Stimulated activated CD8-positive, alpha-beta memory T cell treated with anti-CD3 and anti-CD28 coated beads, Interleukin-4, amount 100 ng/mL, for 1 hour (primary cell): Measurements from ENCODE around the gene NFS1.
"Not testable (repeated sequence)": the region's sequence is repeated elsewhere in the genome, so short reads cannot be mapped to it uniquely, and the experiment has no call there.

Experiments used
- DNase-seq, 2 donors: peaks; one replicate each; pipeline ENCODE4 v3.0.0-alpha.2; 2020; ENCODE audit warnings: low read depth in 2 of 2, low spot score in 1 of 2

The NFS1 gene

DNA sequence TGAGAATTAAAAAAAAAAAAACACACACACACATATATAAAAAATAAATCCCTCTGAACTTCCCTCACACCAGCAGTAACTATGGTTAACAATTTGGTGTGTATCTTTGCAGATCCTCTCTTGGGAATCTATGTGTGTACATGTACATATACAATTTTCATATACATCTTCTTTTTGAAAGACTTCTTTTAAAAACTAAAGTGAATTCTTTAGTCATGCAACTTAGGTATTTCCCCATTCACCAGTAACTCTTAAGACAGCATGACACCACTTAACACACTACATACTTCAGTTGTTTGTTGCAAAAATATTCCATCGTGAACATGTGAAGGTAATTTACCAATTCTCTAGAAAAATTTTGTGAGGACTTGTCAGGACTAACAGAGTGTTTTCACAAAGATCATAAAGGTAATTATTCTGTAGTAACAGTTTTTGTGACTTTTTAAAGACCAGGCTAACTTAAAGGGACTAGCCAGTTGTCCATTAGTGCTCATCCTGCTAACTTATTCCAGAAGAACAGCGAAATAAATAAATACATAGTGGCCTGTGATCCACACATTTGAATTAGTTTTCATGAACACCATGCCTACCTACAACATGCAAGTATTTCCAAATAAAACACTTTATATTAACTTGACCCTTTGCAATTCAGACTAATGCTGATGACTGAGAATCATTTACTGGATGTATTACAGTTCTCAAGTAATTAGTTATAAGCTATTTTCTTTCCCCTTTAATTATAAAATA is 30.9 kb upstream of the NFS1 start:
- no peak for DNase-seq

DNA sequence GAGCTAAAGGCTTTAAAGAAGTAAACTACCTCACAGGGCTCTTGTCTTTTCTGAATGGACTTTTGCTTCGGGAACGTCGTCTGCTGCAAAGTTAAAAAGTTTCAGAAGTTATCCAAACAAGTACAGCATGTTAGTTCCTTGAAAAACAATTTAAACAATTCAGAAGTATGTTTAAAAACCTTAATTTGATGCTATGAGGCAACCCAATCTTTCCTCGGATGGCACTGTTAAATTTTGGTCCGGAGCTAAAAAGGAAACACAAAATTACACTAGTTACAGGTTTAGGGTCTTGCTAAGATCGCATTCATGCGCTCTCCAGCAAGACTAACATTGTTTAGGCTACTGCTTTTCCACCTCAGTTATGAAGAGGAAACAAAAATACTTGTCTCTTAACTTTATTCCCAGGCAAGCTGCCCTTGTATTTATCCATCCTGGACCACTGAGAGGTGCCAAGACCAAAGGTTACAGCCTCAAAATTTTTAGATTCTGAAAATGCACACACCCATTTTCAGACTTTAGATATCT is 30.2 kb upstream of the NFS1 start:
- DNase-seq: no peak

DNA sequence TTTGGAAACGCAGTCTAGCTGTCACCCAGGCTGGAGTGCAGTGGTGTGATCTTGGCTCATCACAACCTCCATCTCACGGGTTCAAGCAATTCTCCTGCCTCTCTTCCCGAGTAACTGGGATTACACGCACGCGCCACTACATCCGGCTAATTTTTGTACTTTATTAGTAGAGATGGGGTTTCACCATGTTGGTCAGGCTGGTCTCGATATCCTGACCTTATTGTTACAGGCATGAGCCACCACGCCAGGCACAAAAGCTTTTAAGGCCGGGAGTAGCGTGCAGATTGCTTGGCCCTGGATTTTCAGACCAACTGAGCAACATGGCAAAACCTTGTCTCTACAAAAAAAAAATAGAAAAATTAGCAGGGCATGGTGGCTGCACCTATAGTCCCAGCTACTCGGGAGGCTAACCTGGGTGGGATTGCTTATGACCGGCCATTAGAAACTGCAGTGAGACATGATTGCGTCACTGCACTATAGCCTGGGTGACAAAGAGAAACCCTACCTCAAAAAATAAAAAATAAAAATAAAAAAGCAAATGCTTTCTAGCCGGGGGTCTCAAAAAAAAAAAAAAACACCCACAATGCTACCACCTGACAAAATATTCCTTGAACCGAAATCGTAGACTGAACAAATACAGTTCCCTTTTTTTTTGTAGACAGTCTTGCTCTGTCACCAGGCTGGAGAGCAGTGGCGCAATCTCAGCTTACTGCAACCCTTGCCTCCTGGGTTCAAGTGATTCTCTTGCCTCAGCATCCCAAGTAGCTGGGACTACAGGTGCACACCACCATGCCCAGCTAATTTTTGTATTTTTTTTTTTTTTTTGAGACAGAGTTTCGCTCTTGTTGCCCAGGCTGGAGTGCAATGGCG is 27.9 kb upstream of the NFS1 start:
- DNase-seq: no peak

DNA sequence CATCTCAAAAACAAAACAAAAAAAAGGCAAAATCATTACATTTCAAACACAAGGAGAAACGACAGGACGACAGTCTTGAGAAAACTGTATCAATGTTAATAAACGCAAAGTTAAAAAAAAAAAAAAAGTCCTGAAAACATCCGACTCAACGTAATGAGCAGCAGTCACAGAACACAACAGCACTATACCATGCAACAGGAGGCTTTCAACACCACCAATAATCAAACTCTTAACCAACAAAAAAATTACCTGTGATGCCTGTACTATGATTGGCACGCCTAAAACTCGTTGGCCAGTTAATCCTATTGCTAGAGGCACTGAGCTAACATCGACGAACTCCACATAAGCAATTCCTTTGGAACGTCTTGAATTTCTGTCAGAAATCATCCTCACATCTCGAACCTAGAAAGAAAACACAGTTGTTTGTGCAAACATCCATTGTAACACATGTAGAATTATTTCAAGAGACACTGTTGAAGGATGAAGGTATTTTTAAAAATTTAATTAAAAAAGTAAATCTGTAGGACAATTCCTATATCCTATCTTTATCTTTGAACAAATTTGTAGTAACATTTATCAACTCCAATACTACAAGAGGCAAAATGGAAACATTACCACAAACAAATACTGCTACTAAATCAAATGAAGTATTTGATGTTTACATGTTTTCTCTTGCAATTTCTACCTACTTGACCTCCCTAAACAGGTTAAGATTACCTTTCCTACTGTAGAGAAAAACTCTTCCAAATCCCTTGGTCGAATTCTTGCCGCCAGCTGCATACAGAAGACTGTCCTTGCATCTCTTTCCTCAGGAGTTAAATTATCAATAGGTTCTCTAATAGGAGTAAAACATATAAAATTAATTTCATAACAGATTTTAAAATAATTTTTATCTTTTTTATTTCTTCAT is 25.4 kb upstream of the NFS1 start:
- DNase-seq: no peak

DNA sequence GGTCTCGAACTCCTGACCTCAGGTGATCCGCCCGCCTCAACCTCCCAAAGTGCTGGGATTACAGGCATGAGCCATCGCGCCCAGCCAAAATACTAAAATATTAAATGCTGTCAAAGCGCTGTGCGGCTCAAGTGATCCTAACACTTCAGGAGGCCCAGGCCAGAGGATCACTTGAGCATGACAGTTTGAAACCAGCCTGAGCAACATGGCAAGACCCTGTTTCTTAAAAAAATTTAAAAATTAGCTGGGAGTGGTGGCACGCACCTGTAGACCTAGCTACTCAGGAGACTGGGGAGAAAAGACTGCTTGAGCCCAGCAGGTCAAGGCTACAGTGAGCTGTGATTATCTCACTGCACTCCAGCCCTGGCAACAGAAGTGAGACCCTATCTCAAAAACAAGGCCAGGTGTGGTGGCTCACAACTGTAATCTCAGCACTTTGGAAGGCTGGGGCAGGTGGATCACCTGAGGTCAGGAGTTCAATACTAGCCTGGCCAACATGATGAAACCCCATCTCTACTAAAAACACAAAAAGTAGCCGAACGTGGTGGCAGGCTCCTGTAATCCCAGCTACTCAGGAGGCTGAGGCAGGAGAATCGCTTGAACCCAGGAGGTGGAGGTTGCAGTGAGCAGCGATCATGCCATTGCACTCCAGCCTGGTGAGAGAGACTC is 24.6 kb upstream of the NFS1 start:
- not testable (repeated sequence) for DNase-seq

DNA sequence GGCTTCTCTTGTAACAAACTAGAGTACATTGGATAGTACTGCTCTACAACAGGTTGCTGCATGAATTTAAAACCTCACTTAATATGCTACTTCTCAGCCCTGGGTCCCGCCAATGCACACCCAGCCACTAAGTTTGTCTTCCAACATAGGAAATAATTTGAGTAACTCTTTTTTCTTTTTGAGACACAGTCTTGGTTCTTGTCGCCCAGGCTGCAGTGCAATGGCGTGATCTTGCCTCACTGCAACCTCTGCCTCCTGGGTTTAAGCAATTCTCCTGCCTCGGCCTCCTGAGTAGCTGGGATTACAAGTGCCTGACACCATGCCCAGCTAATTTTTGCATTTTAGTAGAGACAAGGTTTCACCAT is 24.1 kb upstream of the NFS1 start:
- not testable (repeated sequence) for DNase-seq

DNA sequence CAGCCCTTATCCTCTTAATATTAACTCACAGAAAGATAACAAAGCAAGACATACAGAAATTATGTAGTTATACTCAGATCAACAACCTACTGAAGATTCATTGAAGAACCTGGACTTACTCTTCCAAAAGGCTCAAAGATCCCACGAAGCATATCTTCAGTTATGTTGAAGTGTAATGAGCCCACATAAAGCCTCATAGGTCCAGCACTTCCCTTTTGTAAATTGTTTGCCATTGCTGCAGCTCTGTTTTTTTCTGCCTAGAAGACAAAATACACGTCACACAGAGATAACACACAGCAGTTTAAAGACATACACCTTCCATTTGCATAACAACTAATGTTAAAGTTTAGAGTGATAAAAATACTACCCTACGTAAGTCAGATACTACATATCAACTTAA is 22.5 kb upstream of the NFS1 start:
- DNase-seq: no peak

DNA sequence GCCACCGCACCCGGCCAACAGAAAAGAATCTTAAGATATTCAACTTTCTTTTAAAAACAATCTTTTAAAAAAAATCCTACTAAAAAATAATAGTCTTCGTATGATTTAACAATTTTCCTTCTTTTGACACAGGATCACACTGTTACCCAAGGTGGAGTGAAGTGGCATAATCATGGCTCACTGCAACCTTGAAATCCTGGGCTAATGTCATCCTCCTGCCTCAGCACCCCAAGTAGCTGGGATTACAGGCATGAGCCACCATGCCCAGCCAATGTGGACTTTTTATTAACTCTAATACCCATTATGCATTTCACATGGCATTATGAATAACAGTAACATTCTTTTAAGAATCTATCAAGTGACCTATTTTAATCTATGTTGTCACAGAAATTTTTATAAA is 22.1 kb upstream of the NFS1 start:
- no peak for DNase-seq

DNA sequence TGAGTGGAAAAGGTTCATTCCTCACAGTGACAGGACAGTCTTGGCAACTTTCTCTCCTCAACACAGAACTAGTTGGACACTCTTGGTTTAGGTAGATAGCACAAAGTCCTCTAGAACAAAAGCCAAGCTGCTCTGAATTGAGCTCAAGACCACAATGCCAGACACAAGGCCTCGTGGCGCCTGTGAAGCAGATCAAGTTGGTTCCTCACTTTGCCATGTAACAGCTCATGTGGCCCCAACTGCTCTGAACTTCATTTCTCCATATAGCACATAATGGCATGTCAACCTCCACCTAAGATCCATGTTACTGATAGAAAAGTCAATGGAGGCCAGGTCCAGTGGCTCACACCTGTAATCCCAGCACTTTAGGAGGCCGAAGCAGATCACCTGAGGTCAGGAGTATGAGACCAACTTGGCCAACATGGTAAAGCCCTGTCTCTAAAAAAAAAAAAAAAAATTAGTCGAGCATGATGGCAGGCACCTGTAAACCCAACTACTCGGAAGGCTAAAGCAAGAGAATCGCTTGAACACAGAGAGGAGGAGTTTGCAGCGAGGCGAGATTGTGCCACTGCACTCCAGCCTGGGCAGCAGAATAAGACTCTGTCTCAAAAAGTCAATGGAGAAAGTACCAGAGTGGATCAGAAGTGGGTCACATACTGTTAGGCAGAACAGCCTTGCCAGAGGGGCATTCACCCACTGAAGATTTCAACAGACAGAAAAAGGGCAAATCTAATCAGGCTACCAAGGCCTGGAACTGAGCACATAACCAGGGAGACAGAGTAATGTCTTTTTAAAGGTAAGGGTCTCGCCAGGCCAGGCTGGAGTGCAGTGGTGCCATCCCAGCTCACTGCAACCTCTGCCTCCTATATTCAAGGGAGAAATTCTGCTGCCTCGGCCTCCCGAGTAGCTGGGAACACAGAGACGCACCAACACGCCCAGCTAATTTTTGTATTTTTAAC is 21.3 kb upstream of the NFS1 start:
- DNase-seq: no peak

DNA sequence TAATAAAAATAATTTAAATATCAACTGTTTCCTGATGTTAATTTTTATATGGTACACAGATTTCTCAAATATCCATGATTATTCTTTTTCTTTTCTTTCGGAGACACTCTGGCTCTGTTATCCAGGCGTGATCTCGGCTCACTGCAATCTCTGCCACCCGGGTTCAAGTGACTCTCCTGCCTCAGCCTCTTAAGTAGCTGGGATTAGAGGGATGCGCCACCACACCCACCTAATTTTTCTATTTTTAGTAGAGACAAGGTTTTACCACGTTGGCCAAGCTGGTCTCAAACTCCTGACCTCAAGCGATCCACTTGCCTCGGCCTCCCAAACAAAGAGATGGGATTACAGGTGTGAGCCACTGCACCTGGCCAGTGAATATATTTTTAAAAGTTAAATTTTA is 20.6 kb upstream of the NFS1 start:
- no peak for DNase-seq

DNA sequence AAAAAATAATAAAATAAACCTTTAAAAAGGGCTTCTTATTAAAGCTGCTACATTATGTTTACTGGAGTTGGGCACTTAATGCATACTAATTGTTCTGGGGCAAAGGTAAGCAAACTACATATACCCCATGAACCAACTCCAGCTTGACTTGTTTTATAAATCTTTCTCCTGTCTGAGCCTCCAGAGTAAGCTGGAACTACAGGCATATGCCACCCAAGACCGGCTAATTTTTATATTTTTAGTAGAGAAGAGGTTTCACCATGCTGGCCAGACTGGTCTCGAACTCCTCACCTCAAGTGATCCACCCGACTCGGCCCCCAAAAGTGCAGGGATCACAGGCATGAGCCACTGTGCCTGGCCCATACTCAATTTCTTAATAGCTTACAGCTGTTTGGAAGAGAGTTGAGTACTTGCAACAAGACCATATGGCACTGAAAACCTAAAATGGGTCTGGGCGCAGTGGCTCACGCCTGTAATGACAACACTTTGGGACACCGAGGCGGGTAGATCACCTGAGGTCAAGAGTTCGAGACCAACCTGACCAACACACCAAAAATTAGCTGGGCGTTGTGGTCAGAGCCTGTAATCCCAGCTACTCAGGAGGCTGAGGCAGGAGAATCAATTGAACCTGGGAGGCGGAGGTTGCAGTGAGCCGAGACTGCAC is 20.0 kb upstream of the NFS1 start:
- DNase-seq: no peak

DNA sequence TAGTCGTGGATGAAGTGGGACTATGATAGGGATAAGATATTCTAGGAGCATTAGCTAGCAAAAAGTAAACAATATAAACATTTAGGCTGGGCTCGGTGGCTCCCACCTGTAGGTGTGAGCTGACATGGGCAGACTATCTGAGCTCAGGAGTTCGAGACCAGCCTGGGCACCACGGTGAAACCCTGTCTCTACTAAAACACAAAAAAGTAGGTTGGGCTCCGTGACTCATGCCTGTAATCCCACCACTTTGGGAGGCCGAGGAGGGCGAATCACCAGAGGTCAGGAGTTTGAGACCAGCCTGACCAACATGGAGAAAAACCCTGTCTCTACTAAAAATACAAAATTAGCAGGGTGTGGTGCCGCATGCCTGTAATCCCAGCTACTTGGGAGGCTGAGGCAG is 19.2 kb upstream of the NFS1 start:
- DNase-seq: not testable (repeated sequence)

DNA sequence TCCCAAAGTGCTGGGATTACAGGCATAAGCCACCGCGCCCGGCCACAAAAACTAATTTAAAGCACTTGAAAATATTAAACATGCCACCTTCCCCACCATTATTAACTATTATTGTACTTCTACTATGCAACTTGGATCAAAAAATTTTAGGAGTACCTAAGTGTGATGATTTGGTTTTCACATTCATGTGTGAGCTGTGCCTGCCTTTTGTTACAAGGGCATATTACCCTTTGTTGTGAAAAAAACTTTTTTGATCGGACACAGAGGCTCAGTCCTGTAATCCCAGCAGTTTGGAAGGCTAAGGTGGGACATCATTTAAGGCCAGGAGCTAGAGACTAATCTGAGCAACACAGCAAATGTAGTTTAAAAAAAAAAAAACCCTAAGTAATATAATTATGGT is 17.2 kb upstream of the NFS1 start:
- no peak for DNase-seq

DNA sequence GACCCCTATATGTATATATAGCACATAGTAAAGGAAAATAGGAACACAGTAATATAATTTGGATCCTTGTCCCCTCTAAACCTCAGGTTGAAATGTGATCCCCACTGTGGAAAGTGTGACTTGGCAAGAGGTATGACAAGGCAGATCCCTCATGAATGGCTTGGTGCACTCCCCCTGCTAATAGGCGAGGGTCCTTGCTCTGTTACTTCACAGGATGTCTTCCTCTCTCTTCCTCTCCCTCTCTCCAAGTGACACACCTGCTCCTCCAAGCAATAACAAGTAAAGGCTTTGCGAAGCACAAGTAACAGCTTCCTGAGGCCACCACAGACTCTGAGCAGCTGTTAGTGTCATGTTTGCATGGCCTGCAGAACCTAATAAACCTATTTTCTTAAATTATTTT is 16.5 kb upstream of the NFS1 start:
- DNase-seq: no peak

DNA sequence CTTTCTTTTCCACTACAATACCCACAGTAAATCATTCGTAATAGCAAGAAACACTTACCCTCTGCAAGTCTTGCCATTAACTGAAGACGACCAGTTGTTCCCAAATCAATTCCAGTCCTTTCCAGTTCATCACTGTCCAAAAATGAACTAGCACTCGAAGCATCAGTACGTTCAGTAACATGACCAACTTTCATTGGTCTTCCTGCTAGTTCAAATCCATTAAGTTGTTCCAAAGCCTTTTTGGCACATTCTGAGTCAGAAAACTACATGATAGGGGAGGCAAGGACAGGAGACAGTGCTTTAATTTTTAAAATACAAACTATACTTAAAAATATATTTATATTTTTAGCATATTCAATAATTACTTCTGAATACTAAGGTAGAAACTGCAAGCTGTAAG is 15.0 kb upstream of the NFS1 start:
- DNase-seq: no peak

DNA sequence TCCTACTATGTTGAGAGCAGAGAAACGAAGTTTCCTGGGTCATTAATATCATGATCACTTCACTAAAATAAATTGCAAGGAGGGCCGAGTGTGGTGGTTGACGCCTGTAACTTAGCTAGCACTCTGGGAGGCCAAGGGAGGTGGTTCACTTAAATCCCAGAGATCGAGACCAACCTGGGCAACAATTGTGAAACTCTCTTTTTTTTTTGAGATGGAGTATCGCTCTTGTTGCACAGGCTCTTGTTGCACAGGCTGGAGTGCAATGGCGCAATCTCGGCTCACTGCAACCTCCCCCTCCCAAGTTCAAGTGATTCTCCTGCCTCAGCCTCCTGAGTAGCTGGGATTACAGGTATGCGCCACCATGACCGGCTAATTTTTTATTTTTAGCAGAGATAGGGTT is 14.0 kb upstream of the NFS1 start:
- DNase-seq: not testable (repeated sequence)

DNA sequence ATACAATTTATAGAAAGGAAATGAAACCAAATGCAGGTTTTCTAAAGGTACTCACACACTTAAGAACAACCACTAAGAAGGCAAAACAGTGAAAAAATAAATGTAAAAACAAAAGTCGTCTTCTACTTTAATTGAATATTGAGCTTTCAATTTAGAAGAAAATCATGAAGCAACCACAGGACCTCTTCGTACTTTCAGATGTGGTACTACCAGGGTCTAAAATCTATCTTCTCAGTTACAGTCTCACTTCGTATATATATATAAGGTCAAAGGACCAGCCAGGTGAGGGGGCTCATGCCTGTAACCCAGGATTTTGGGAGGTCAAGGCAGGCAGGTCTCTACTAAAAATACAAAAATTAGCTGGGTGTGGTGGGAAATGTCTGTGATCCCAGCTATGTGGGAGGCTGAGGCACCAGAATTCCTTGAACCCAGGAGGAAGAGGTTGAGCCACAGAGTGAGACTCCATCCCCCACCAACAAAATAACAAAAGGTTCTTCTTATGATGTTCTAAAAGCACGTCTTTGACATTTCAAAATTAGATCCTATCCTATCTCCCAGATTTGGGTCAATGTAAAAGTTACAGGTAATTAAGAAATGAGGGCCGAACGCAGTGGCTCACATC is 12.5 kb upstream of the NFS1 start:
- no peak for DNase-seq

DNA sequence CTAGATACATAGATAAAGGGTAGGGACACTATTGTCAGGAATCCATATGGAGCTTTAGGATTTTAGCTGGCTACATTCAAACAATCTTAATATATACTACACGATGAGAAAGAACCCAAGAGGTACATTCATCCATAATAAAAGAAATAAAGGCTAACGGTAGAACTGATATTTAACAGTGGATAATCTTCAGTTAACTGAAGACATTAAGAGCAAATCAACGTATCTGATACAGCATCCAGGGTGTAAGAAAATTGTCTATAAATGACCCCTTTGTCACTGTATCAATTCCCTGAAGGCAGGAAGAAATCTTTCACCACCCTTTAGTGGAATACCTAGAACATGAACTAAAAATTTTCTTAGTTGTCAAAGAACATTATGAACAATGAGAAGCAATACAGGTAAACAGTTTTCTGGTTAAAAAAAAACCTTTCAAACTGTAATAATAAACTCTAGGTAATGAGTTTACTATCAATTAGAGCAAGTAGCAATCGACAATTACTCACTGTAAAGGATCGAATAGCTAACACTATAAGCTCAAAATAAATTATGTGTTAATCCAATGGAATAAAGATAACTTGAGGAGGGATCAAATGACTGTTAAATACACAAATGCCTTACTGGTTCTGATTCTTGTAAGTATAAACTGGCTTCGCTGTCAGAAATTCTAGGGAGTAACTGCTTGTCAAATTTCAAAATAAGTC is 11.9 kb upstream of the NFS1 start:
- no peak for DNase-seq
